Measurements from ENCODE around the gene DRAP1.
"Not testable (repeated sequence)": the region's sequence is repeated elsewhere in the genome, so short reads cannot be mapped to it uniquely, and the experiment has no call there.

Gene DRAP1

DNA sequence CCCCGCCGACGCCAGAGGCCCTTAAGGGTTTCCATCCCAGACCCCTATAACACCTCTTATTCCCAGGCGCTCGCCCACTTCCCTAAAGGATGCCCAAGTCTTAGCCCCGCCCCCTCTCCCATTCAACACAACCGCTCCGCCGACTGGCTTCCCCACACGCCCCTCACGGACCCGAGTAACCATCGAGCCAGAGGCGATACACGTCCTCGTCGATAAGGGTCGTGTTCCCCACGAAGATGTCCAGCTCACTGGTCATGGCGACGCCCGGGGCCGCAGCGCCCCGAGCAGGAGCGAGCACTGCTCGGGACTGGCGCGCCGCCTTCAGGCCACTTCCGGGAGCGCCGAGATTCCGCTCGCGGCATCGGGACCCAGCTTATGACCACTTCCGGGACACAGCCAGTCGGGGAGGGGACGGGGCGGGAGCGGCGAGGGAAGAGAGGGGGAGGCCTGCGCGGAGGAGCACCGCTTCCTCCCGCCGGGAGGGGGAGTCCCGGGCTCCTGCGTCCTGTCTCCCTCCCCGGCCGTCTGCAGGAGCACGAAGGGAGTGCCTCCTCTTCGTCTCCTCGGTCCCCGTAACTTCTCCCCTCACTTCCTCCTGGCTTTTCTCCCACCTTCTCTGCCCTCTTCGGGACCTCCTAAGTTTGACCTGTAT lies 30.9 kb upstream of the DRAP1 start, which contains the start of gene FIBP:
FIBP (minus strand) TSS at position 309 of the 652 bp plus-strand sequence; CDS start at position 256, 53 bp downstream.
- Histone ChIP-seq H3F3A (ENCODE audit: insufficient read depth, low read length) (peaks cover 23% of the 10 kb centered on the region), H3K36me3 (replicated peaks; ENCODE audit: insufficient read depth, low read length) (peaks cover 8% of the 10 kb centered on the region)
- TF ChIP-seq, protein P1, sequence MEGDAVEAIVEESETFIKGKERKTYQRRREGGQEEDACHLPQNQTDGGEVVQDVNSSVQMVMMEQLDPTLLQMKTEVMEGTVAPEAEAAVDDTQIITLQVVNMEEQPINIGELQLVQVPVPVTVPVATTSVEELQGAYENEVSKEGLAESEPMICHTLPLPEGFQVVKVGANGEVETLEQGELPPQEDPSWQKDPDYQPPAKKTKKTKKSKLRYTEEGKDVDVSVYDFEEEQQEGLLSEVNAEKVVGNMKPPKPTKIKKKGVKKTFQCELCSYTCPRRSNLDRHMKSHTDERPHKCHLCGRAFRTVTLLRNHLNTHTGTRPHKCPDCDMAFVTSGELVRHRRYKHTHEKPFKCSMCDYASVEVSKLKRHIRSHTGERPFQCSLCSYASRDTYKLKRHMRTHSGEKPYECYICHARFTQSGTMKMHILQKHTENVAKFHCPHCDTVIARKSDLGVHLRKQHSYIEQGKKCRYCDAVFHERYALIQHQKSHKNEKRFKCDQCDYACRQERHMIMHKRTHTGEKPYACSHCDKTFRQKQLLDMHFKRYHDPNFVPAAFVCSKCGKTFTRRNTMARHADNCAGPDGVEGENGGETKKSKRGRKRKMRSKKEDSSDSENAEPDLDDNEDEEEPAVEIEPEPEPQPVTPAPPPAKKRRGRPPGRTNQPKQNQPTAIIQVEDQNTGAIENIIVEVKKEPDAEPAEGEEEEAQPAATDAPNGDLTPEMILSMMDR (IDR thresholded peaks at IDR 0.05; ENCODE audit: low read length) = peak; percentile 79
- TF ChIP-seq EZH2phosphoT487 (IDR thresholded peaks at IDR 0.05; ENCODE audit: low read length) (no peak), EZH2 (optimal IDR thresholded peaks at IDR 0.05; ENCODE audit: low read depth, low read length) (no peak)

DNA sequence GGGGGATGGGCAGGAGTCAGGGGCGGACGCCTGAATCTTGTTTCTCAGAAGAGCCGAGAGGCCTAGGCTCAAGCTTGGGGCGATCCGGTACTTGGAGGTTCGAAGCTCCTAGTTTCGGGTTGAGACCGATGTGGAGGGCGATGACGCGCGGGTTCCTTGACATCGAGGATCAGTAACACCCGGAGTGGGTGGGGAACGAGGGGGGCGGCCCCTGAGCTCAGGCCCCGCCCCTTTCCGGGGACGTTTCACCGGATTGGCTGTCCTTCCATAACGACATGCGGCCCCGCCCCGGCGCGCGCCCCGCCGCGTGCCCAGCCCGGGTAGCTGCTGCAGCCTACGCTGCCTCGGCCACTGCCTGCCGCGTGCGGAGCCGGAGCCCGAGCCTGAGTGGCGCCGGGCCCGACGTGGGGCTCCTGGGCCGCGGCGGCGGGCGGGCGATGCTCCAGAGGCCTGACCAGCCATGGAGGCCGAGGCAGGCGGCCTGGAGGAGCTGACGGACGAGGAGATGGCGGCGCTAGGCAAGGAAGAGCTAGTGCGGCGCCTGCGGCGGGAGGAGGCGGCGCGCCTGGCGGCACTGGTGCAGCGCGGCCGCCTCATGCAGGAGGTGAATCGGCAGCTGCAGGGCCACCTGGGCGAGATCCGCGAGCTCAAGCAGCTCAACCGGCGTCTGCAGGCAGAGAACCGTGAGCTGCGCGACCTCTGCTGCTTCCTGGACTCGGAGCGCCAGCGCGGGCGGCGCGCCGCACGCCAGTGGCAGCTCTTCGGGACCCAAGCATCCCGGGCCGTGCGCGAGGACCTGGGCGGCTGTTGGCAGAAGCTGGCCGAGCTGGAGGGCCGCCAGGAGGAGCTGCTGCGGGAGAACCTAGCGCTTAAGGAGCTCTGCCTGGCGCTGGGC lies 28.7 kb upstream of the DRAP1 start, which contains the start of gene CCDC85B:
CCDC85B (plus strand) TSS at position 350 of the 895 bp plus-strand sequence; CDS start at position 461, 111 bp downstream.
- Histone ChIP-seq H3K9me3 (replicated peaks; ENCODE audit: insufficient read depth, low read length) (no peaks in the 10 kb centered on the region), H3K79me2 (ENCODE audit: low read length) (peaks cover 33% of the 10 kb centered on the region), H3K4me3 (ENCODE audit: low read length) (peak within 1 kb of the TSS; percentile 98), H3K9ac (ENCODE audit: low read length) (peak within 1 kb of the TSS; percentile 88), H3K4me1 (ENCODE audit: low read length) (peaks cover 31% of the 10 kb centered on the region), H4K20me1 (ENCODE audit: insufficient read depth, low read length) (no peaks in the 10 kb centered on the region), H3K36me3 (replicated peaks; ENCODE audit: insufficient read depth, low read length) (no peaks in the 10 kb centered on the region), H3K27ac (ENCODE audit: low read length) (peak within 1 kb of the TSS; percentile 81), H2AFZ (ENCODE audit: low read length) (peak within 1 kb of the TSS; percentile 69; the same call in 1 of the 2 replicates), H3K4me2 (ENCODE audit: low read depth, low read length) (peak within 1 kb of the TSS; percentile 97), H3K27me3 (replicated peaks; ENCODE audit: insufficient read depth, low read length) (no peaks in the 10 kb centered on the region), H3F3A (ENCODE audit: insufficient read depth, low read length) (peaks cover 32% of the 10 kb centered on the region), H3K9me2 (replicated peaks; ENCODE audit: insufficient read depth, low read length) (no peaks in the 10 kb centered on the region)
- TF ChIP-seq EZH2 (optimal IDR thresholded peaks at IDR 0.05; ENCODE audit: low read depth, low read length) (no peak), EZH2phosphoT487 (IDR thresholded peaks at IDR 0.05; ENCODE audit: low read length) (no peak)
- TF ChIP-seq, protein P1 (IDR thresholded peaks at IDR 0.05; ENCODE audit: low read length) = peak; percentile 42
- peak; percentile 97 for DNase-seq

More for the DNA sequence above, 30.9 kb upstream of the DRAP1 start, which contains the start of gene FIBP:
- peaks cover 34% of the 10 kb centered on the region for H3K4me1 ChIP-seq (ENCODE audit: low read length)
- peak within 1 kb of the TSS; percentile 98 for H3K4me3 ChIP-seq (ENCODE audit: low read length)
- H2AFZ ChIP-seq (ENCODE audit: low read length) = peak within 1 kb of the TSS; percentile 96
- H3K27me3 ChIP-seq (replicated peaks; ENCODE audit: insufficient read depth, low read length) = no peaks in the 10 kb centered on the region
- peak within 1 kb of the TSS; percentile 77 for H3K9ac ChIP-seq (ENCODE audit: low read length)
- DNase-seq = peak; percentile 97
- H3K9me3 ChIP-seq (replicated peaks; ENCODE audit: insufficient read depth, low read length) = no peaks in the 10 kb centered on the region
- peak within 1 kb of the TSS; percentile 100 for H3K4me2 ChIP-seq (ENCODE audit: low read depth, low read length)
- no peaks in the 10 kb centered on the region for H4K20me1 ChIP-seq (ENCODE audit: insufficient read depth, low read length)
- H3K9me2 ChIP-seq (replicated peaks; ENCODE audit: insufficient read depth, low read length) = no peaks in the 10 kb centered on the region
- peaks cover 41% of the 10 kb centered on the region for H3K79me2 ChIP-seq (ENCODE audit: low read length)
- H3K27ac ChIP-seq (ENCODE audit: low read length) = peak within 1 kb of the TSS; percentile 69

DNA sequence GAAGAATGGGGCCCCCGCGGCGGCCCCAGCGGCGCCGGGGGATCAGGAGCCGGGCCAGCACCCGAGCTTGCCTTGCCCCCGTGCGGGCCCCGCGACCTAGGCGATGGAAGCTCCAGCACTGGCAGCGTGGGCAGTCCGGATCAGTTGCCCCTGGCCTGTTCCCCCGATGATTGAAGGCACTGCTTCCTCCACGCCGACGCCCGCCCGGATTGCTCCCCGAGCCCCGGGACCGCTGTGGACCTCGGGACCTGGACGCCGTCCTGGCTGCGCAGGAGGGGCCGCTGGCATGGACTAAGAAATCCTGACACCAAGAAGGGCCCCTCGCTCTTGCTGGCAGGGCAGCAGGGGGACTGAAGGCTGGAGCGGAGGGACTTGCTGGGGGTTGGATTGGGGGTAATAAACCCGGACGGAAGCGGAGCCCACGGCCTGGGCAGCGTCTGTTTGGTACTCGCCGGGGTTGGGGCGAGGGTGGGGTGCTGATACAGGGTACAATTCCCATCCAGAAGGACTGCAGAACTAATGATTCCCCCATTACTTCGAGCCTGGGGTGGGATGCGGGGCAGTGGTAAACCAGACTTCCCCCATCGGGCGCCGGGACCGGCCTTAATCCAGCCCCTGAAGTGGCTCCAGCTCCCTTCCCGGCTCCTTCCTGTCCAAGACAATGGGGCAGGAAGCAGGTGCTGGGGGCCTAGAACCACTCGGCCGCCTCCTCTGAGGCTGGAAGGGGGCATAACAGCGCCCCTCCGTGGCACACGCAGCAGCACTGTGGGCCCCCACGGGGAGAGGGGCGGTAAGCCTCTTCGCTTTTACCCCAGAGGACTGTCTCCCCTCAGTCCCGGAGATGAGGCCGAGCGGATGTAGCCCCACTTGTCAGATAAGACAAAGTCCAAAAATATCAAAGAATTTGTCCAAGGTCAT lies 27.7 kb upstream of the DRAP1 start:
- Histone ChIP-seq H3K27me3 (replicated peaks; ENCODE audit: insufficient read depth, low read length) (no peaks in the 10 kb centered on the region; the same call in 1 of the 2 replicates), H3K79me2 (ENCODE audit: low read length) (peaks cover 28% of the 10 kb centered on the region), H3K27ac (ENCODE audit: low read length) (peak overlapping the region; percentile 81; the same call in 1 of the 2 replicates), H4K20me1 (ENCODE audit: insufficient read depth, low read length) (no peaks in the 10 kb centered on the region), H3F3A (ENCODE audit: insufficient read depth, low read length) (peaks cover 32% of the 10 kb centered on the region), H3K9me3 (replicated peaks; ENCODE audit: insufficient read depth, low read length) (no peaks in the 10 kb centered on the region), H3K36me3 (replicated peaks; ENCODE audit: insufficient read depth, low read length) (no peaks in the 10 kb centered on the region), H2AFZ (ENCODE audit: low read length) (no peak overlapping the region; the same call in 1 of the 2 replicates), H3K4me3 (ENCODE audit: low read length) (peak overlapping the region; percentile 84), H3K4me1 (ENCODE audit: low read length) (peaks cover 29% of the 10 kb centered on the region), H3K9ac (ENCODE audit: low read length) (peak overlapping the region; percentile 88), H3K9me2 (replicated peaks; ENCODE audit: insufficient read depth, low read length) (no peaks in the 10 kb centered on the region), H3K4me2 (ENCODE audit: low read depth, low read length) (peak overlapping the region; percentile 97)
- no peak for DNase-seq
- no peak for TF ChIP-seq EZH2 (optimal IDR thresholded peaks at IDR 0.05; ENCODE audit: low read depth, low read length)
- TF ChIP-seq, protein P1 (IDR thresholded peaks at IDR 0.05; ENCODE audit: low read length) = peak; percentile 32
- TF ChIP-seq EZH2phosphoT487 (IDR thresholded peaks at IDR 0.05; ENCODE audit: low read length) = no peak

GRCh38 chr11:65892137-65892540 lies 27.1 kb upstream of the DRAP1 start:
- H3K9ac ChIP-seq (ENCODE audit: low read length); H3K27ac ChIP-seq (ENCODE audit: low read length); H3K9me2 ChIP-seq (replicated peaks; ENCODE audit: insufficient read depth, low read length); H3K36me3 ChIP-seq (replicated peaks; ENCODE audit: insufficient read depth, low read length); H2AFZ ChIP-seq (ENCODE audit: low read length); DNase-seq; H3K9me3 ChIP-seq (replicated peaks; ENCODE audit: insufficient read depth, low read length); H3K27me3 ChIP-seq (replicated peaks; ENCODE audit: insufficient read depth, low read length); H4K20me1 ChIP-seq (ENCODE audit: insufficient read depth, low read length): not testable (repeated sequence)
- Histone ChIP-seq H3K79me2 (ENCODE audit: low read length) (peaks cover 24% of the 10 kb centered on the region), H3K4me1 (ENCODE audit: low read length) (peaks cover 25% of the 10 kb centered on the region), H3K4me2 (ENCODE audit: low read depth, low read length) (peak overlapping the region; percentile 97), H3F3A (ENCODE audit: insufficient read depth, low read length) (peaks cover 35% of the 10 kb centered on the region), H3K4me3 (ENCODE audit: low read length) (peak overlapping the region; percentile 84)

Measured in MM.1S (cell line).